Measurements from ENCODE around the gene EFHD1. TPM values are rescaled to one million over a fixed set of nuclear protein-coding genes. Genes with fewer than 3 reads are reported as not detected.

EFHD1 gene
- polyA plus RNA-seq, 3 donors = not detected

DNA sequence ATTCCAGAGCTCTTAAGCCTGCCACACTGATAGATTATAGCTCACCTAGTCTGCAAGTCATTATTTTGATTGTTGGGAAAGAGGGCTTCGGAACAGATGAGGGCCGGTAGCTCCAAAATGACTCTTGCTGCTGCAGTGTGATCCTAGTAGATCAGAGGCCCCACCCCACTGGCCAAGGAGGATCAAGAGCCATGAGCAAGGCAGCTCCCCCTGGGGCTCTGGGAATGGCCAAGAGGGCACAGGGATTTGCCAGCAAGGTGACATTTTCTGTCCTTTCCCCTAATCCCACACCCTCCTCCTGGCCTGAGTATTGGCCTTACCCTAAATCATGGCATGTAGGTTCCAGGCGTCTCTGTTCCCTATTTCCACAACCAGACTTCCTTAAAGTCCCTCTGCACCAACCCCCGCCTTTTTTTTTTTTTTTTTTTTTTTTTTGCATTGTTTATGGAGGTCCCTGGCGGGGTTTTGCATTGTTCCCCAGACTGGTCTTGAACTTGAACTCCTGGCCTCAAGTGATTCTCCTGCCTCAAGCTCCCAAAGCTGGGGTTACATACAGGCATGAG lies 46.4 kb upstream of the EFHD1 start:
- Histone ChIP-seq H3K27me3 (ENCODE audit: control insufficient read depth in 2 of 2, insufficient read depth in 2 of 2, low read length in 2 of 2) (no peaks in the 10 kb centered on the region), H3K4me2 (replicated peaks; ENCODE audit: extremely low read depth, low read length, poor library complexity, severe bottlenecking) (no peak overlapping the region), H3K9me3 (replicated peaks in 1 of 2; ENCODE audit: control insufficient read depth in 1 of 2, insufficient read depth in 1 of 2, low read length in 2 of 2) (no peaks in the 10 kb centered on the region), H3K4me3 (replicated peaks in 1 of 3; ENCODE audit: low read depth in 2 of 3, low read length in 3 of 3) (no peak overlapping the region), H3K4me1 (ENCODE audit: control insufficient read depth in 1 of 2, insufficient read depth in 2 of 2, low read length in 2 of 2) (peaks cover 14% of the 10 kb centered on the region in 2 donors), H2AFZ (ENCODE audit: insufficient read depth, low read depth, low read length, poor library complexity, severe bottlenecking) (no peak overlapping the region), H3K36me3 (replicated peaks in 1 of 2; ENCODE audit: control insufficient read depth in 1 of 2, insufficient read depth in 2 of 2, low read length in 2 of 2) (peaks cover 12 to 26% of the 10 kb centered on the region in 2 donors), H3K79me2 (ENCODE audit: insufficient read depth, low read length) (no peaks in the 10 kb centered on the region), H3K27ac (ENCODE audit: low read depth in 1 of 2, low read length in 2 of 2) (no peak overlapping the region), H4K20me1 (ENCODE audit: insufficient read depth, low read length) (no peaks in the 10 kb centered on the region), H3K9ac (ENCODE audit: insufficient read depth, low read length, poor library complexity, severe bottlenecking) (no peak overlapping the region)
- intact Hi-C loops (cut with micrococcal nuclease) = no loop called here
- H3K27me3 Mint-ChIP-seq (ENCODE audit: low read depth in 3 of 3) = peaks cover 0 to 2% (median 0%) of the 10 kb centered on the region in 3 donors
- TF ChIP-seq, protein P1, sequence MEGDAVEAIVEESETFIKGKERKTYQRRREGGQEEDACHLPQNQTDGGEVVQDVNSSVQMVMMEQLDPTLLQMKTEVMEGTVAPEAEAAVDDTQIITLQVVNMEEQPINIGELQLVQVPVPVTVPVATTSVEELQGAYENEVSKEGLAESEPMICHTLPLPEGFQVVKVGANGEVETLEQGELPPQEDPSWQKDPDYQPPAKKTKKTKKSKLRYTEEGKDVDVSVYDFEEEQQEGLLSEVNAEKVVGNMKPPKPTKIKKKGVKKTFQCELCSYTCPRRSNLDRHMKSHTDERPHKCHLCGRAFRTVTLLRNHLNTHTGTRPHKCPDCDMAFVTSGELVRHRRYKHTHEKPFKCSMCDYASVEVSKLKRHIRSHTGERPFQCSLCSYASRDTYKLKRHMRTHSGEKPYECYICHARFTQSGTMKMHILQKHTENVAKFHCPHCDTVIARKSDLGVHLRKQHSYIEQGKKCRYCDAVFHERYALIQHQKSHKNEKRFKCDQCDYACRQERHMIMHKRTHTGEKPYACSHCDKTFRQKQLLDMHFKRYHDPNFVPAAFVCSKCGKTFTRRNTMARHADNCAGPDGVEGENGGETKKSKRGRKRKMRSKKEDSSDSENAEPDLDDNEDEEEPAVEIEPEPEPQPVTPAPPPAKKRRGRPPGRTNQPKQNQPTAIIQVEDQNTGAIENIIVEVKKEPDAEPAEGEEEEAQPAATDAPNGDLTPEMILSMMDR (IDR thresholded peaks at IDR 0.05) = no peak
- peak overlapping the region in 1 of 2 donors; percentile 55 for H3K4me3 Mint-ChIP-seq
- peaks cover 17% of the 10 kb centered on the region for H3K4me1 Mint-ChIP-seq
- WGBS (ENCODE audit: insufficient coverage) = 100% methylated on average over 1 of the region's 5 CpGs
- peaks cover 23 to 24% of the 10 kb centered on the region in 2 donors for H3K36me3 Mint-ChIP-seq
- H3K27ac Mint-ChIP-seq = no peak overlapping the region
- peaks cover 0 to 2% (median 0%) of the 10 kb centered on the region in 7 donors for H3K9me3 Mint-ChIP-seq
- no peak for DNase-seq

DNA sequence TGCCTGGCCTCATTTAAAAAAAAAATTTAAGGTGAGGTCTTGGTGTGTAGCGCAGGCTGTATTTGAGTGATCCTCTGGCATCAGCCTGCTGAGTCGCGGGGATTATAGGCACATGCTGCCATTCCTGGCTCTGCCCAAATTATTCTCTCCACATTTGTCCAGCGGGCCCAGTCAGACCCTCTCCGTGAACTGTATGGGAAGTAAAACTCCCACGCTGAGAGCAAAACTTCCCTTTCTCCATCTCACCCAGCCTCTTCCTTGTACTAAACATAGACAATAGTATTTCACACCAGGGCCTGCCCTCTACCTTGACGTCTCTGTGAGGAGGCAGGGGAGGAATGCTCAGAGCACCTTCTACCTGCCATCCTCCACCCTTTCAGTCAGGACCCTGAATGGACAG lies 45.9 kb upstream of the EFHD1 start:
- Histone ChIP-seq H3K4me1 (ENCODE audit: control insufficient read depth in 1 of 2, insufficient read depth in 2 of 2, low read length in 2 of 2) (peaks cover 14% of the 10 kb centered on the region in 2 donors), H3K9ac (ENCODE audit: insufficient read depth, low read length, poor library complexity, severe bottlenecking) (no peak overlapping the region), H2AFZ (ENCODE audit: insufficient read depth, low read depth, low read length, poor library complexity, severe bottlenecking) (no peak overlapping the region), H3K9me3 (replicated peaks in 1 of 2; ENCODE audit: control insufficient read depth in 1 of 2, insufficient read depth in 1 of 2, low read length in 2 of 2) (no peaks in the 10 kb centered on the region), H3K4me2 (replicated peaks; ENCODE audit: extremely low read depth, low read length, poor library complexity, severe bottlenecking) (no peak overlapping the region), H3K4me3 (replicated peaks in 1 of 3; ENCODE audit: low read depth in 2 of 3, low read length in 3 of 3) (no peak overlapping the region), H3K27me3 (ENCODE audit: control insufficient read depth in 2 of 2, insufficient read depth in 2 of 2, low read length in 2 of 2) (no peaks in the 10 kb centered on the region), H3K27ac (ENCODE audit: low read depth in 1 of 2, low read length in 2 of 2) (no peak overlapping the region), H3K79me2 (ENCODE audit: insufficient read depth, low read length) (no peaks in the 10 kb centered on the region), H4K20me1 (ENCODE audit: insufficient read depth, low read length) (no peaks in the 10 kb centered on the region), H3K36me3 (replicated peaks in 1 of 2; ENCODE audit: control insufficient read depth in 1 of 2, insufficient read depth in 2 of 2, low read length in 2 of 2) (peaks cover 7 to 21% of the 10 kb centered on the region in 2 donors)
- intact Hi-C loops (cut with micrococcal nuclease) = no loop called here
- Mint-ChIP-seq H3K4me1 (peaks cover 17% of the 10 kb centered on the region), H3K4me3 (peak overlapping the region in 1 of 2 donors; percentile 55), H3K27me3 (ENCODE audit: low read depth in 3 of 3) (peaks cover 0 to 2% (median 0%) of the 10 kb centered on the region in 3 donors), H3K27ac (peak overlapping the region in 3 of 7 donors; percentile 10 to 47 (median 34)), H3K9me3 (peaks cover 0 to 2% (median 0%) of the 10 kb centered on the region in 7 donors), H3K36me3 (peaks cover 19% of the 10 kb centered on the region in 2 donors)
- DNase-seq = no peak
- TF ChIP-seq, protein P1 (IDR thresholded peaks at IDR 0.05) = no peak
- WGBS (ENCODE audit: insufficient coverage) = 100% methylated on average over 1 of the region's 7 CpGs
